ENCODE results near the gene CEP85L. TPM values are rescaled to one million over a fixed set of nuclear protein-coding genes. Genes with fewer than 3 reads are reported as not detected.

CEP85L gene
- total and polyA plus RNA-seq, 2 of the 13 experiments (the other 11 are each of a cell fraction or from before 2014, with no cell fraction given) = 0.44 to 1.7 TPM

DNA sequence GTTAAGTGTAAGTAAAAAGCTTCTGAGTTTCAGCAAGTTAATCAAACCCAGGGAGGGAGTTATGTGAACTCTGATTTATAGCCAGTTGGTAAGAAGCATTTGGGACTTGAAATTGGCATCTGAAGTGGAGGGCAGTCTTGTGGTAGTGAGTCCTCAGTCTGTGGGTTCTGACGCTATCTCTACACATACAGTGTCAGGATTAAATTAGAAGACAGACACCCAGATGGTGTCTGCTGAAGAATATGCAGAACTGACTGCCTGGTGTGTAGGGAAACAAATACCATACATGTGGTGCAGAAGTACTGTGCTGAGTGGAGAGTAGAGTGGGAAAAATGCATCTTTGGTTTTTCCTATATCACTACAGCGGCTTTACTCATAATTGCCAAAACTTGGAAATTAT is 146.8 kb downstream of the CEP85L start:
- no TSS peak for BruUV-seq (replicated peaks)
- Histone ChIP-seq H3K4me2 (ENCODE audit: low read depth, low read length) (no peak overlapping the region), H3K9ac (ENCODE audit: insufficient read depth, low read depth, low read length) (no peak overlapping the region), H3K9me3 (ENCODE audit: low read length) (no peaks in the 10 kb centered on the region), H4K20me1 (ENCODE audit: insufficient read depth, low read length) (no peaks in the 10 kb centered on the region), H3K4me1 (ENCODE audit: insufficient read depth, low read length) (no peaks in the 10 kb centered on the region), H3K79me2 (ENCODE audit: insufficient read depth, low read length) (no peaks in the 10 kb centered on the region), H3K27me3 (ENCODE audit: control insufficient read depth in 1 of 2, insufficient read depth in 2 of 2, low read length in 2 of 2) (no peaks in the 10 kb centered on the region), H3K4me3 (replicated peaks in 1 of 3; ENCODE audit: insufficient read depth in 1 of 3, low read depth in 2 of 3, low read length in 3 of 3) (no peak overlapping the region), H3K36me3 (replicated peaks in 1 of 2; ENCODE audit: control insufficient read depth in 1 of 2, insufficient read depth in 2 of 2, low read length in 2 of 2) (no peaks in the 10 kb centered on the region), H2AFZ (ENCODE audit: low read length) (no peak overlapping the region), H3K27ac (ENCODE audit: extremely low read length, insufficient read depth, low read length) (no peak overlapping the region)
- intact Hi-C loops (cut with micrococcal nuclease; ENCODE audit: unreplicated experiment) = no loop called here
- in situ Hi-C loops (cut with HindIII; ENCODE audit: extremely low pct_ligation_motif_present, low pct_unique_long_range_greater_than_20kb) = loop anchor here (5.0 kb wide), 1 partner anchor 222 kb away; no protein-coding TSS in a partner anchor
- ChIA-PET POLR2A (no interaction called here), CTCF (ENCODE audit: low intra/inter-chr PET ratio, low total read pairs) (no interaction called here)
- DNase-seq (ENCODE audit: low spot score) = no peak
- ATAC-seq = no peak
- FAIRE-seq = no peak
- TF ChIP-seq, protein P1, sequence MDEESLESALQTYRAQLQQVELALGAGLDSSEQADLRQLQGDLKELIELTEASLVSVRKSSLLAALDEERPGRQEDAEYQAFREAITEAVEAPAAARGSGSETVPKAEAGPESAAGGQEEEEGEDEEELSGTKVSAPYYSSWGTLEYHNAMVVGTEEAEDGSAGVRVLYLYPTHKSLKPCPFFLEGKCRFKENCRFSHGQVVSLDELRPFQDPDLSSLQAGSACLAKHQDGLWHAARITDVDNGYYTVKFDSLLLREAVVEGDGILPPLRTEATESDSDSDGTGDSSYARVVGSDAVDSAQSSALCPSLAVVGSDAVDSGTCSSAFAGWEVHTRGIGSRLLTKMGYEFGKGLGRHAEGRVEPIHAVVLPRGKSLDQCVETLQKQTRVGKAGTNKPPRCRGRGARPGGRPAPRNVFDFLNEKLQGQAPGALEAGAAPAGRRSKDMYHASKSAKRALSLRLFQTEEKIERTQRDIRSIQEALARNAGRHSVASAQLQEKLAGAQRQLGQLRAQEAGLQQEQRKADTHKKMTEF (CRISPR knock-in tag; IDR thresholded peaks at IDR 0.05) = no peak
- TF ChIP-seq KLF11 (CRISPR knock-in tag; IDR thresholded peaks at IDR 0.05) (no peak), MIER3 (CRISPR knock-in tag; IDR thresholded peaks at IDR 0.05; ENCODE audit: borderline replicate concordance) (no peak), FOSL2 (CRISPR knock-in tag; IDR thresholded peaks at IDR 0.05) (no peak), MBNL3 (CRISPR knock-in tag; conservative IDR thresholded peaks at IDR 0.05) (no peak), ELF3 (CRISPR knock-in tag; IDR thresholded peaks at IDR 0.05) (no peak), SNRNP70 (IDR thresholded peaks at IDR 0.05; ENCODE audit: low read depth, low read length) (no peak), BRCA1 (CRISPR knock-in tag; IDR thresholded peaks at IDR 0.05) (no peak), NFYC (CRISPR knock-in tag; IDR thresholded peaks at IDR 0.05) (no peak), ZNF441 (CRISPR knock-in tag; IDR thresholded peaks at IDR 0.05; ENCODE audit: borderline replicate concordance) (no peak), PRMT3 (CRISPR knock-in tag; IDR thresholded peaks at IDR 0.05; ENCODE audit: borderline replicate concordance, low read depth) (no peak), AKAP8 (CRISPR knock-in tag; IDR thresholded peaks at IDR 0.05) (no peak), FOXC1 (CRISPR knock-in tag; IDR thresholded peaks at IDR 0.05; ENCODE audit: borderline replicate concordance) (no peak), NCOR1 (IDR thresholded peaks at IDR 0.05; ENCODE audit: borderline replicate concordance, low read length) (no peak), NFE2L2 (IDR thresholded peaks at IDR 0.05; ENCODE audit: low read length) (no peak), NBN (conservative IDR thresholded peaks at IDR 0.05) (no peak)
- TF ChIP-seq, protein P2, sequence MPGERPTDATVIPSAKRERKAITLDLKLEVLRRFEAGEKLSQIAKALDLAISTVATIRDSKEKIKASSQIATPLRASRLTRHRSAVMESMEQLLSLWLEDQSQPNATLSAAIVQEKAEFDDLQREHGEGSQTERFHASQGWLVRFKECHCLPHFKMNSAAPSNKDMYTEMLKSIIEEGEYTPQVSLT (CRISPR knock-in tag; IDR thresholded peaks at IDR 0.05; ENCODE audit: borderline replicate concordance, low read depth) = no peak
- TF ChIP-seq, protein P3, sequence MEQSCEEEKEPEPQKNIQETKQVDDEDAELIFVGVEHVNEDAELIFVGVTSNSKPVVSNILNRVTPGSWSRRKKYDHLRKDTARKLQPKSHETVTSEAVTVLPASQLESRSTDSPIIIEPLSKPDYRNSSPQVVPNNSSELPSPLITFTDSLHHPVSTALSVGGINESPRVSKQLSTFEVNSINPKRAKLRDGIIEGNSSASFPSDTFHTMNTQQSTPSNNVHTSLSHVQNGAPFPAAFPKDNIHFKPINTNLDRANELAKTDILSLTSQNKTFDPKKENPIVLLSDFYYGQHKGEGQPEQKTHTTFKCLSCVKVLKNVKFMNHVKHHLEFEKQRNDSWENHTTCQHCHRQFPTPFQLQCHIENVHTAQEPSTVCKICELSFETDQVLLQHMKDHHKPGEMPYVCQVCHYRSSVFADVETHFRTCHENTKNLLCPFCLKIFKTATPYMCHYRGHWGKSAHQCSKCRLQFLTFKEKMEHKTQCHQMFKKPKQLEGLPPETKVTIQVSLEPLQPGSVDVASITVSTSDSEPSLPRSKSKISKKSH (CRISPR knock-in tag; IDR thresholded peaks at IDR 0.05; ENCODE audit: borderline replicate concordance) = no peak
- WGBS (ENCODE audit: low lambda C conversion rate) = 87% methylated on average over 2 of the region's 2 CpGs

All from HepG2 (cell line).